Measurements from ENCODE around the gene TMEM47.

The TMEM47 gene

GRCh38 chrX:34656842-34657725, at the start of gene TMEM47:
TSS of gene TMEM47 (minus strand) at chrX:34657285. CDS start at chrX:34657029, 256 bp downstream.
- peaks cover 12% of the 10 kb centered on the region for H3K4me1 ChIP-seq (ENCODE audit: control insufficient read depth, insufficient read depth, low read length, unreplicated experiment)
- peak within 1 kb of the TSS; percentile 43; the same call in 1 of the 2 replicates for H3K27ac ChIP-seq (ENCODE audit: low read depth, low read length)
- peak within 1 kb of the TSS; percentile 93 for H3K4me3 ChIP-seq (ENCODE audit: low read depth, low read length)
- no peaks in the 10 kb centered on the region for H3K27me3 ChIP-seq (ENCODE audit: insufficient read depth, low read length)
- no peaks in the 10 kb centered on the region for H3K36me3 ChIP-seq (ENCODE audit: insufficient read depth, low read length)
- peaks cover 33% of the 10 kb centered on the region for H3K79me2 ChIP-seq (ENCODE audit: control insufficient read depth, insufficient read depth, low read length, unreplicated experiment)
- peak within 1 kb of the TSS; percentile 65 for H2AFZ ChIP-seq (ENCODE audit: low read length, unreplicated experiment)

- H2AFZ ChIP-seq (ENCODE audit: low read length, unreplicated experiment), result no peak overlapping the region
- H3K36me3 ChIP-seq (ENCODE audit: insufficient read depth, low read length), result no peaks in the 10 kb centered on the region
- H3K4me3 ChIP-seq (ENCODE audit: low read depth, low read length), result no peak overlapping the region
- H3K4me1 ChIP-seq (ENCODE audit: control insufficient read depth, insufficient read depth, low read length, unreplicated experiment), result no peaks in the 10 kb centered on the region
- no peak overlapping the region for H3K27ac ChIP-seq (ENCODE audit: low read depth, low read length)
- no peaks in the 10 kb centered on the region for H3K27me3 ChIP-seq (ENCODE audit: insufficient read depth, low read length)
- H3K79me2 ChIP-seq (ENCODE audit: control insufficient read depth, insufficient read depth, low read length, unreplicated experiment), result no peaks in the 10 kb centered on the region
Observed at GRCh38 chrX:34687095-34687494, 30.0 kb upstream of the TMEM47 start.

- Histone ChIP-seq H3K27ac (ENCODE audit: low read depth, low read length) (no peak overlapping the region), H3K79me2 (ENCODE audit: control insufficient read depth, insufficient read depth, low read length, unreplicated experiment) (peaks cover 12% of the 10 kb centered on the region), H3K4me1 (ENCODE audit: control insufficient read depth, insufficient read depth, low read length, unreplicated experiment) (peaks cover 6% of the 10 kb centered on the region), H3K36me3 (ENCODE audit: insufficient read depth, low read length) (no peaks in the 10 kb centered on the region), H3K27me3 (ENCODE audit: insufficient read depth, low read length) (no peaks in the 10 kb centered on the region), H2AFZ (ENCODE audit: low read length, unreplicated experiment) (no peak overlapping the region), H3K4me3 (ENCODE audit: low read depth, low read length) (no peak overlapping the region)
Observed at GRCh38 chrX:34659575-34659974, 2.5 kb upstream of the TMEM47 start.

DNA sequence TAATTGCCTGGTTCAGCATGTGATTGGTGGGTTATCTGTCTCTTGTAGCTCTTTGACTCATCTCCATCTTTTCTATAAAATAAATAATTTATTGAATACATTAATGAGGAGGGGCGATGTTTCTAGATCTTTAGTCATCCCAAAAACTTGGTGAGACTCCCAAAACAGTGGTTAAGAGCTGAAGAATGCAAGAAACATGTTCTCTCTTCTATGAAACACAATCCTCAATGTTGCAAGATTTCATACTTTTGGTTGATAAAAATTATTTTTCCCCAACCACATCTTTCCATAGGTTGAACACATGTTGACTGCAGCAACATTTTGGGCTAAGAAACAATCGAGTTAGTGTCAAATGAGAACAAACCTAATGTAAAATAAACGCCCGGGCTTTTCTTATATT, 1.2 kb upstream of the TMEM47 start:
- H3K36me3 ChIP-seq (ENCODE audit: insufficient read depth, low read length), result no peaks in the 10 kb centered on the region
- H3K27me3 ChIP-seq (ENCODE audit: insufficient read depth, low read length), result no peaks in the 10 kb centered on the region

GRCh38 chrX:34657726-34658070, 613 bp upstream of the TMEM47 start:
- H2AFZ ChIP-seq (ENCODE audit: low read length, unreplicated experiment), result peak overlapping the region; percentile 50
- H3K79me2 ChIP-seq (ENCODE audit: control insufficient read depth, insufficient read depth, low read length, unreplicated experiment), result peaks cover 27% of the 10 kb centered on the region
- peak overlapping the region; percentile 93 for H3K4me3 ChIP-seq (ENCODE audit: low read depth, low read length)
- H3K36me3 ChIP-seq (ENCODE audit: insufficient read depth, low read length), result no peaks in the 10 kb centered on the region
- peaks cover 12% of the 10 kb centered on the region for H3K4me1 ChIP-seq (ENCODE audit: control insufficient read depth, insufficient read depth, low read length, unreplicated experiment)
- H3K27ac ChIP-seq (ENCODE audit: low read depth, low read length), result no peak overlapping the region; the same call in 1 of the 2 replicates
- H3K27me3 ChIP-seq (ENCODE audit: insufficient read depth, low read length), result no peaks in the 10 kb centered on the region

More for the DNA sequence above, 1.2 kb upstream of the TMEM47 start:
- Histone ChIP-seq H3K4me3 (ENCODE audit: low read depth, low read length) (no peak overlapping the region), H3K27ac (ENCODE audit: low read depth, low read length) (no peak overlapping the region), H2AFZ (ENCODE audit: low read length, unreplicated experiment) (no peak overlapping the region), H3K4me1 (ENCODE audit: control insufficient read depth, insufficient read depth, low read length, unreplicated experiment) (peaks cover 12% of the 10 kb centered on the region), H3K79me2 (ENCODE audit: control insufficient read depth, insufficient read depth, low read length, unreplicated experiment) (peaks cover 24% of the 10 kb centered on the region)

DNA sequence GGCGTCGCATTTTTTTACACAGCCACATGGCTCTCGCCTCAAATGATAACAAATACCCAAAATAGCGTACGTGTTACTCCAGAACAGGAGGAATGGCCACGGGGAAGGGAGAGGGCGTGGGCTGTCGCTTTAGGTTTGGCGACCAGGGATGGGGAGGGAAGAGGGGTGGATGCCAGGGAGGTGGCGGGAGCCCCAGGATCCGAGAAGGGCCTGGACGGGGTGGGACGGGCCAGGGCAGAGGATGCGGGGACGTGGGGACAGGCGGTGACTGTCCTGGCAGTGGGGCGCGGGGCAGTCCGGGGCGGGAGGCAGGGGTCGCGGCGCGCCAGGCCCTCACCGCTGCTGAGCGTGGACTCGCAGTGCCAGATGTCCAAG, 631 bp downstream of the TMEM47 start:
- Histone ChIP-seq H2AFZ (ENCODE audit: low read length, unreplicated experiment) (peak overlapping the region; percentile 65), H3K4me1 (ENCODE audit: control insufficient read depth, insufficient read depth, low read length, unreplicated experiment) (peaks cover 12% of the 10 kb centered on the region), H3K27ac (ENCODE audit: low read depth, low read length) (no peak overlapping the region), H3K27me3 (ENCODE audit: insufficient read depth, low read length) (no peaks in the 10 kb centered on the region), H3K4me3 (ENCODE audit: low read depth, low read length) (peak overlapping the region; percentile 93), H3K79me2 (ENCODE audit: control insufficient read depth, insufficient read depth, low read length, unreplicated experiment) (peaks cover 38% of the 10 kb centered on the region), H3K36me3 (ENCODE audit: insufficient read depth, low read length) (no peaks in the 10 kb centered on the region)

DNA sequence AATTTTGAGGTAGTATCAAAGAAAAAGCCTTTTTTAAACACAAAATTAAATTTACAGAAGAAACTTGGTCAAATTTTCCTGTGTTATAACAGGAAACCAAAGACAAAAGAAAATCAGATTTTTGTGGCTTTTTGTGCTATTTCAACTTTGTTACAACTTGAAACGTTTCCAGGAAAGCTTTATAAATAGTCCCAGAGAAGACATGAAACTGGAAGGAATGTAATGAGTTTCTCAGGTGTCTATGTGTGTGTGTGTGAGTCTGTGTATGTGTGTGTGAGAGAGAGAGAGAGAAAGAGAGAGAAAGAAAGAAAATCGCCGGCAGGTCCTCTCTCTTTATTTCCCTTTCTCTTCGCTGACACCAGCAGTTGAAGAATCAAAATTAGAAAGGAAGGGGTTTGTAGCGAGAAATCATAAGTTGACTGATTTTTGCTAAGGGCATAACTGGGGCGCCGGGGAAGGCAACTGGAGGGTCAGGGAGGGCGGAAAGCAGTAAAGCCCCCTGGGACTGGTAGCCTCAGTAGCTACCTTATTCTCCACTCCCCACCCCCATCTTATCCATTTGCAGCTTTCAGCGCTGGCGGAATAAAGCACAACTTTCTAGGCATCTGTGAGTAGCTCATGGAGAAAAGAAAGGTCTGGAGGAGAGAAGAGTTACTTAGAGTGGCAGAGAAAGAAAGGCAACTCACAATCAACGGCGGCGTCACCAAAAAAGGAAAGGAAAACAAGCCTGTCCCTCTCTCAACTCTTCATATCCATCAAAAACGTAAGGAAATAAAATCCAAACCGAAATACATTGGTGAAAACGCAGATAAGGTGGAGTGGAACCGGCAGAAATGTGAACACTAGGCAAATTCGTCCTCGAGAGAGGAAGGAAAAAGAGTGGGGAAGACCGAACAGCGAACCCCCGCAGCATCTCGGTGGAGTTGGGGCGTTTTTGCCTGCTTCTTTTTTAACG, 1.3 kb downstream of the TMEM47 start:
- peaks cover 12% of the 10 kb centered on the region for H3K4me1 ChIP-seq (ENCODE audit: control insufficient read depth, insufficient read depth, low read length, unreplicated experiment)
- H2AFZ ChIP-seq (ENCODE audit: low read length, unreplicated experiment), result peak overlapping the region; percentile 65
- H3K79me2 ChIP-seq (ENCODE audit: control insufficient read depth, insufficient read depth, low read length, unreplicated experiment), result peaks cover 38% of the 10 kb centered on the region
- H3K4me3 ChIP-seq (ENCODE audit: low read depth, low read length), result peak overlapping the region; percentile 93
- no peaks in the 10 kb centered on the region for H3K27me3 ChIP-seq (ENCODE audit: insufficient read depth, low read length)
- no peaks in the 10 kb centered on the region for H3K36me3 ChIP-seq (ENCODE audit: insufficient read depth, low read length)
- peak overlapping the region; percentile 43 for H3K27ac ChIP-seq (ENCODE audit: low read depth, low read length)

GRCh38 chrX:34654696-34655490, 2.2 kb downstream of the TMEM47 start:
- Histone ChIP-seq H3K4me1 (ENCODE audit: control insufficient read depth, insufficient read depth, low read length, unreplicated experiment) (peaks cover 12% of the 10 kb centered on the region), H3K27ac (ENCODE audit: low read depth, low read length) (peak overlapping the region; percentile 43), H3K79me2 (ENCODE audit: control insufficient read depth, insufficient read depth, low read length, unreplicated experiment) (peaks cover 43% of the 10 kb centered on the region), H3K27me3 (ENCODE audit: insufficient read depth, low read length) (no peaks in the 10 kb centered on the region), H3K36me3 (ENCODE audit: insufficient read depth, low read length) (no peaks in the 10 kb centered on the region), H2AFZ (ENCODE audit: low read length, unreplicated experiment) (no peak overlapping the region), H3K4me3 (ENCODE audit: low read depth, low read length) (peak overlapping the region; percentile 93)

DNA sequence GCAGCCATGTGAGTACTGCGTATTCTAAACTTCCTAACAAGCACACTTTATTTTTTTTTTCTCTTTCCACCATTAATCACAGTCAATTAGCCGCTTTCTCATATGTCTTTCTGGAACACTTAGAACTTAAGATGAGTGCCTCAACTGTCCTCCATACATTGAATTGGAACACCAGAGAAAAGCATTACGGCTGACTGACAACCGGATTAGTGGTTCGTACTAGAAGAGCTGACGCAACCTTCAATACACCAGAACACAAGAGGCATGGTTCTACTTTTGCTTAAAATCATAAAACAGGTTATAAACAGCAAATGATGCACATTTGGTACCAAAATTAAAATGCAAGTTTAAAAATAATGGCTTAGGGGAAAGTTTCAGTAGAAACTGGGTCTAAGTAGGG, 3.3 kb downstream of the TMEM47 start:
- H3K4me1 ChIP-seq (ENCODE audit: control insufficient read depth, insufficient read depth, low read length, unreplicated experiment), result peaks cover 12% of the 10 kb centered on the region
- H3K27ac ChIP-seq (ENCODE audit: low read depth, low read length), result no peak overlapping the region
- H3K27me3 ChIP-seq (ENCODE audit: insufficient read depth, low read length), result no peaks in the 10 kb centered on the region
- no peaks in the 10 kb centered on the region for H3K36me3 ChIP-seq (ENCODE audit: insufficient read depth, low read length)
- peak overlapping the region; percentile 93 for H3K4me3 ChIP-seq (ENCODE audit: low read depth, low read length)
- H2AFZ ChIP-seq (ENCODE audit: low read length, unreplicated experiment), result peak overlapping the region; percentile 25
- peaks cover 47% of the 10 kb centered on the region for H3K79me2 ChIP-seq (ENCODE audit: control insufficient read depth, insufficient read depth, low read length, unreplicated experiment)

- H3K27ac ChIP-seq (ENCODE audit: low read depth, low read length), result no peak overlapping the region
- no peak overlapping the region for H3K4me3 ChIP-seq (ENCODE audit: low read depth, low read length)
- peaks cover 3% of the 10 kb centered on the region for H3K4me1 ChIP-seq (ENCODE audit: control insufficient read depth, insufficient read depth, low read length, unreplicated experiment)
- no peaks in the 10 kb centered on the region for H3K36me3 ChIP-seq (ENCODE audit: insufficient read depth, low read length)
- H3K27me3 ChIP-seq (ENCODE audit: insufficient read depth, low read length), result no peaks in the 10 kb centered on the region
- H3K79me2 ChIP-seq (ENCODE audit: control insufficient read depth, insufficient read depth, low read length, unreplicated experiment), result peaks cover 10% of the 10 kb centered on the region
- H2AFZ ChIP-seq (ENCODE audit: low read length, unreplicated experiment), result no peak overlapping the region
Observed at GRCh38 chrX:34642849-34643248, 14.2 kb downstream of the TMEM47 start.
